Measurements from ENCODE around the gene OR6C2.

Gene OR6C2

DNA sequence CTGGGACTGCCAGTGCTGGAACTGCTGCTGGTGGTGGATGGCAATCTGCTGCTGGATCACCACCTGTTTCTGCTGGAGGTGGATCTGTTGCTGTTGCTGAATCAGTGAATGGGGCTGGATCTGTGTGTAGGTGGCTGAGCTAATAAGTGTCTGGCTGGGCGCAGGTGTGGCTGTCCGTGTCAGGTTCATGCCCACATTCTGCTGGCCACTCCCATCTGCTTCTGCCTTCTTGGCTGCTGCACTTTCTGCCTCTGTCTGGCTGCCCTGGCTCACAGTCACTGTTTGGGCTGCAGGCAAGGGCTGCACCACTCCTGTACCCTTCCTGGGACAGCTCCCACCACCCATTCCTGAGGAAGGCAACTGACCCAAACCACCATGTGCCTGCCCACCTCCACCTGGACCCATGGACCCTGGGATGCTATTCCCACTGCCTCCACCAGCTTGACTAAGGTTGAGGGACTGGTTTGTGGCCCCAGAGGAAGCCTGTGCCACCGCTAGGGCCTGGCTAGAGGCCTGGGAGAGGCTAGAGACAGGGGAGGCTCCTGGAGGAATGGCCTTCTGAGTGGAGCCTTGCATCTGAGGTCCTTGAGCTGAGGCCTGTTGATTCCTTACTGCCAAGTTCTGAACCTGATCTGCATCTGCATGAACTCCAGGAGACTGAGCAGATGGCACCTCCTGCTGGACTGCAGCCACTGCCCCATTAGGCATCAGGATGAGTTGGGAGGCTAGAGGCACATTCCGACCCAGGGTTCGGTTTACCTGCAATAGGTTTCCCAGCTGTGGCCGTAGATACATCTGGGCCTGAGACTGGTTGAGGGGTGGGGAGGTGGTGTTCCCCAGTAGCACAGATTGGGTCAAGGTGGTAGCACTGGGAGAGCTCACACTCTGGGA lies 30.1 kb upstream of the OR6C2 start:
- peak; percentile 20; the same call in 1 of the 2 replicates for TF ChIP-seq RAD21 (IDR thresholded peaks at IDR 0.05; ENCODE audit: low read depth)

- TF ChIP-seq NFIC (IDR thresholded peaks at IDR 0.05) (no peak), CEBPB (IDR thresholded peaks at IDR 0.05) (no peak), ZBTB7A (IDR thresholded peaks at IDR 0.05; ENCODE audit: low read depth) (no peak), EP300 (IDR thresholded peaks at IDR 0.05; ENCODE audit: borderline replicate concordance) (no peak), EGR1 (IDR thresholded peaks at IDR 0.05) (no peak), RAD21 (IDR thresholded peaks at IDR 0.05; ENCODE audit: low read depth) (no peak), YY1 (IDR thresholded peaks at IDR 0.05; ENCODE audit: low read depth) (no peak), TAF1 (IDR thresholded peaks at IDR 0.05; ENCODE audit: low read depth) (no peak), MAX (IDR thresholded peaks at IDR 0.05) (no peak), FOXM1 (IDR thresholded peaks at IDR 0.05; ENCODE audit: borderline replicate concordance, low read depth) (no peak), CREB1 (IDR thresholded peaks at IDR 0.05; ENCODE audit: low read depth) (no peak), TEAD4 (IDR thresholded peaks at IDR 0.05) (no peak), TCF12 (IDR thresholded peaks at IDR 0.05; ENCODE audit: low read depth) (no peak)
- TF ChIP-seq, protein P1, sequence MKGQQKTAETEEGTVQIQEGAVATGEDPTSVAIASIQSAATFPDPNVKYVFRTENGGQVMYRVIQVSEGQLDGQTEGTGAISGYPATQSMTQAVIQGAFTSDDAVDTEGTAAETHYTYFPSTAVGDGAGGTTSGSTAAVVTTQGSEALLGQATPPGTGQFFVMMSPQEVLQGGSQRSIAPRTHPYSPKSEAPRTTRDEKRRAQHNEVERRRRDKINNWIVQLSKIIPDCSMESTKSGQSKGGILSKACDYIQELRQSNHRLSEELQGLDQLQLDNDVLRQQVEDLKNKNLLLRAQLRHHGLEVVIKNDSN (IDR thresholded peaks at IDR 0.05), result no peak
These were observed 26.9 kb upstream of the OR6C2 start for GRCh38 chr12:55416961-55417360.

GRCh38 chr12:55420307-55420962 lies 23.4 kb upstream of the OR6C2 start:
- no peak for TF ChIP-seq ZBTB7A (IDR thresholded peaks at IDR 0.05; ENCODE audit: low read depth)
- no peak for TF ChIP-seq FOXM1 (IDR thresholded peaks at IDR 0.05; ENCODE audit: borderline replicate concordance, low read depth)
- TF ChIP-seq YY1 (IDR thresholded peaks at IDR 0.05; ENCODE audit: low read depth), result no peak
- TF ChIP-seq EP300 (IDR thresholded peaks at IDR 0.05; ENCODE audit: borderline replicate concordance), result no peak
- no peak for TF ChIP-seq EGR1 (IDR thresholded peaks at IDR 0.05)
- no peak for TF ChIP-seq NFIC (IDR thresholded peaks at IDR 0.05)
- TF ChIP-seq TCF12 (IDR thresholded peaks at IDR 0.05; ENCODE audit: low read depth), result no peak
- TF ChIP-seq, protein P2, sequence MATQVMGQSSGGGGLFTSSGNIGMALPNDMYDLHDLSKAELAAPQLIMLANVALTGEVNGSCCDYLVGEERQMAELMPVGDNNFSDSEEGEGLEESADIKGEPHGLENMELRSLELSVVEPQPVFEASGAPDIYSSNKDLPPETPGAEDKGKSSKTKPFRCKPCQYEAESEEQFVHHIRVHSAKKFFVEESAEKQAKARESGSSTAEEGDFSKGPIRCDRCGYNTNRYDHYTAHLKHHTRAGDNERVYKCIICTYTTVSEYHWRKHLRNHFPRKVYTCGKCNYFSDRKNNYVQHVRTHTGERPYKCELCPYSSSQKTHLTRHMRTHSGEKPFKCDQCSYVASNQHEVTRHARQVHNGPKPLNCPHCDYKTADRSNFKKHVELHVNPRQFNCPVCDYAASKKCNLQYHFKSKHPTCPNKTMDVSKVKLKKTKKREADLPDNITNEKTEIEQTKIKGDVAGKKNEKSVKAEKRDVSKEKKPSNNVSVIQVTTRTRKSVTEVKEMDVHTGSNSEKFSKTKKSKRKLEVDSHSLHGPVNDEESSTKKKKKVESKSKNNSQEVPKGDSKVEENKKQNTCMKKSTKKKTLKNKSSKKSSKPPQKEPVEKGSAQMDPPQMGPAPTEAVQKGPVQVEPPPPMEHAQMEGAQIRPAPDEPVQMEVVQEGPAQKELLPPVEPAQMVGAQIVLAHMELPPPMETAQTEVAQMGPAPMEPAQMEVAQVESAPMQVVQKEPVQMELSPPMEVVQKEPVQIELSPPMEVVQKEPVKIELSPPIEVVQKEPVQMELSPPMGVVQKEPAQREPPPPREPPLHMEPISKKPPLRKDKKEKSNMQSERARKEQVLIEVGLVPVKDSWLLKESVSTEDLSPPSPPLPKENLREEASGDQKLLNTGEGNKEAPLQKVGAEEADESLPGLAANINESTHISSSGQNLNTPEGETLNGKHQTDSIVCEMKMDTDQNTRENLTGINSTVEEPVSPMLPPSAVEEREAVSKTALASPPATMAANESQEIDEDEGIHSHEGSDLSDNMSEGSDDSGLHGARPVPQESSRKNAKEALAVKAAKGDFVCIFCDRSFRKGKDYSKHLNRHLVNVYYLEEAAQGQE (IDR thresholded peaks at IDR 0.05; ENCODE audit: low read depth), result no peak
- TF ChIP-seq RAD21 (IDR thresholded peaks at IDR 0.05; ENCODE audit: low read depth), result no peak
- TF ChIP-seq TAF1 (IDR thresholded peaks at IDR 0.05; ENCODE audit: low read depth), result no peak
- no peak for TF ChIP-seq CREB1 (IDR thresholded peaks at IDR 0.05; ENCODE audit: low read depth)
- no peak for TF ChIP-seq TEAD4 (IDR thresholded peaks at IDR 0.05)
- TF ChIP-seq MAX (IDR thresholded peaks at IDR 0.05), result no peak
- no peak for TF ChIP-seq CEBPB (IDR thresholded peaks at IDR 0.05)
- TF ChIP-seq, protein P1 (IDR thresholded peaks at IDR 0.05), result no peak

- TF ChIP-seq TAF1 (IDR thresholded peaks at IDR 0.05; ENCODE audit: low read depth) (no peak), TCF12 (IDR thresholded peaks at IDR 0.05; ENCODE audit: low read depth) (no peak), EP300 (IDR thresholded peaks at IDR 0.05; ENCODE audit: borderline replicate concordance) (no peak), TEAD4 (IDR thresholded peaks at IDR 0.05) (no peak), MAX (IDR thresholded peaks at IDR 0.05) (no peak), RAD21 (IDR thresholded peaks at IDR 0.05; ENCODE audit: low read depth) (no peak), EGR1 (IDR thresholded peaks at IDR 0.05) (no peak), FOXM1 (IDR thresholded peaks at IDR 0.05; ENCODE audit: borderline replicate concordance, low read depth) (no peak), NFIC (IDR thresholded peaks at IDR 0.05) (no peak), ZBTB7A (IDR thresholded peaks at IDR 0.05; ENCODE audit: low read depth) (no peak), CREB1 (IDR thresholded peaks at IDR 0.05; ENCODE audit: low read depth) (no peak)
- TF ChIP-seq, protein P1 (IDR thresholded peaks at IDR 0.05), result no peak
- TF ChIP-seq, protein P2 (IDR thresholded peaks at IDR 0.05; ENCODE audit: low read depth), result no peak
These were observed 17.9 kb upstream of the OR6C2 start, which contains the start of gene OR6C76 for GRCh38 chr12:55425954-55426353. Gene OR6C76, plus strand, starts transcription at chr12:55426254. Its CDS starts 0 bp downstream, at chr12:55426254.

All from Ishikawa (cell line).